Umbilical cord (tissue), 2 donors: ENCODE measurements around the gene TNNI2. TPM values are rescaled to one million over a fixed set of nuclear protein-coding genes. Genes with fewer than 3 reads are reported as not detected.

Experiments
- DNase-seq: peaks from one replicate; pipeline ENCODE4 v3.0.0-alpha.2; 2015; ENCODE audit warnings: low spot score
- total RNA-seq: library from RNA; depleted of rRNA; stranded (reverse); fragments of >200 nt; gene quantifications from one replicate; pipeline ENCODE4 v1.2.3, GENCODE V29; 2014; ENCODE audit warnings: low replicate concordance; ENCODE audit not compliant: insufficient read depth

The TNNI2 gene
- total RNA-seq, 1 donor from 2014 or later = not detected

DNA sequence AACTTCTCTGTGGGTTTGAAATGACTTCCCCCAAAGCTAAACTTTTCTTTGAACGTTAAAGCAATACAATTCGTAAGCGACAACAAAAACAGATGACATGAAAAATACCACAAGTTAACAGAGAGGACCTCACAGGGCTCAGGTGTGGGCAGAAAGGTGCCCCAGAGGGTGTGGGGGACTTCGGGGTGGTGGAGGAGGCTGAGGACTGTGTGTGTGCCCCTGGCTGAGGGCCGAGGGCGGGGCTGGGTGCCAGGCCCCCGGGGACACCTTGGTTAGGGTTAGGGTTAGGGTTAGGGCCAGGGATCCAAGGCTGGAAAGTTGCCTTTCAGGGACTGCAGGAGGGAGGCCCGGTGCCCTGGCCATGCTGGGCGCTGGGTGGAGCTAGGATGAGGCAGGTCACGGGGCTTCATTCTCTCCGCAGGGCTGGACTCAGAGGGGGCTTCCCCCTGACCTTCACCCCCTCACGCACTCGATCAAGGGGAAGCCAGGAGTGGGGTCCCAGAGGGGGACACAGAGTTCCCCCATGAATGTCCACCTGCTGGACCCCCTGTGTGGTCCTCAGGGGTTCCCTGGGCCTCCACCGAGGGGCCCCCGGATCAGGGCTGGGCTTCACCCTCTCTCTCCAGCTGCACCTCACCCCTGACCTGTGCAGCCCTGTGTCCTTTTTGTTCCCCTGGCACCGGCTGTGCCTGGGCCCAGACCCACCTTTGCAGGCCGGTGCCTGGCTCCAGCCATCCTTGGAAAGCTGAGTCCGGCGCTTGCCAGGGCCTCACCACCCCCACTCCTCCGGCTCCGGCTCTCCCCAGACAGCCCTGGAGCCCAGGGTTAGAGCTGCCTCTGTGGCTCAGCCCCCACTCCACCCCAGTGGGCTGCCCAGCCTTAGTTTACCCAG is 7.0 kb downstream of the TNNI2 start:
- DNase-seq = no peak

DNA sequence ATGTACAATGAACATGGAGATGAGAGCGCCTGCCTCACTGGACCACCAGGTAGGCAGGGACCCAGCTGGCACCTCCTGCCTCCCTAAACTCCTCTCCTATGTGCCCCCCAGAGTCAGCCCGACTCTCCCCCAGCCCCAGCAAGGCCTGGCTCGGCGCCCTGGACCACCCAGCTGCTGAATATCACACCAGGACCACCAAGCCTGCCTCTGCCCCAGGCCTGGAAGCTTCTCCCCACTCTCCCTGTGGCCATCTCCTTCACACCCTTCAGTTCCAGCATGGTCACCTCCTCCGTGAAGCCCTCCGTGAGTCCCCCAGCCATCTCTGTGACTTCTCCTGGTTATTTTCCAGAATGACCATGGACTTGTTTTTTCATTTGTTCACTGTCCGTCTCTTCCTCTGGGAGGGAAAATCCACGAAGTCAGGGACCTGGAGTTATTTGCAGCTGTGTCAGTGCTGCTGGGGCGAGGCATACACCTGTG is 7.7 kb downstream of the TNNI2 start:
- DNase-seq = no peak

DNA sequence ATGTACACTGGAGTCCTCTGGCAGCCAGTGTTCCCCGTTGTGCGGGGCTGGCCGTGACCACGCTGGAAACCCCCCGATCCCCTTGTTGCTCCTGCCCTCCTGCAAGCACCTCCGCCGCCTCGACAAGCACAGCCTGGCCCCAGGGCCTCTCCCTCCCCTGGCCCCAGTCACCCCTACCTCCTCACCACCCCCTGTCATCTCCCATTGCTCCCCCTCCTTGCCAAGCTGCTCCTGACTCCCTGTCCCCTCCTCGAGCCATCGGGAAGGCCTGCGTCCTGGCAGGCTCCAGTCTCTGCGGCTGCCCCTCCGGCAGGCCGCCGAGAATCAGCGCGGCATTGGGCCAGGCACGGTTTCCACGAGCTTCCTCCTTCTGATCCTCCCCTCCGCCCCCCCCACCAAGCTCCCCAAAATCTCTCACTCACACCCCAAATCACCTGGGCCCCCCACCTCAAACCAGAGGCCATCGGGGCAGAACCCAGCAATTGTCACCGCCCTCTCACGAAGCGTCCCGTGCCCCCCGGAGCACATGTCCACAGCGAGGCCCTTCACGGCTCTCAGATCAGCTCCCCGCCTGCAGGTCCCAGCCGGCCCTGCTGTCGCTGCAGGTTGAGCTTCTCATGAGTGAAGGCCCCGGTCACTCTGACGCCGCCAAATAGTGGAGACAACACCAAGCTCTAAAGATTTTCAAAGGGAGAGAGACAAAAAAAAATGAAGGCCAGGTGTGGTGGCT is 8.4 kb downstream of the TNNI2 start:
- no peak for DNase-seq

DNA sequence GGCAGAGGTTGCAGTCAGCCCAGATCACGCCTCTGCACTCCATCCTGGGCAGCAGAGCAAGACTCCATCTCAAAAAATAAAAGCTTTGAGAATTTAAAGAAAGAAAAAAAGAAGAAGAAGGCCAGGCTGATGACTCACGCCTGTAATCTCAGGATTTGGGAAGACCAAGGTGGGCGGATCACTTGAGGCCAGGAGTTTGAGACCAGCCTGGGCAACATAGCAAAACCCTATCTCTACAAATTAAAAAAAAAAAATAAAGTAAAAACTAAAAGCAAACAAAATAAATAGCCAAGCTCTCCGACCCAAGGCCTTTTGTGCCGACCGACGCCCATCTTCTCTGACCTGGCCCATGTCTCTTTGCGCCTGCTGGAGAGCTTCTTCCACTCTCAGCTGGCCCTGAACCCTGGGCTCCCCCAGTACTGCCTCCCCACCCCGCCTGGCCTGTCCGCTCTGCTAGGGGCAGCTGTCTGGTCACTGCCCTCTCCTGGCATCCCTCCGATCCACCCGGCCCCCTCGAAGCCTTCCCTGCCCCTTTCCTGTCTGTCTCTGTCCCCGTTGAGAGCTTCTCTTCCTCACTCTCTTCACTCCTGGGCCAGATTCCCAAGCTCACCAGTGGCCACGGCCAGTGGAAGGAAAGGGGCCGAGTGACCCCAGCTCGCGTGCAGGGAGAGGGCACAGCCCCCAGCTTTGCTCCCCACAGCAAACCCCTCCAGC is 9.3 kb downstream of the TNNI2 start:
- peak; percentile 83 for DNase-seq

DNA sequence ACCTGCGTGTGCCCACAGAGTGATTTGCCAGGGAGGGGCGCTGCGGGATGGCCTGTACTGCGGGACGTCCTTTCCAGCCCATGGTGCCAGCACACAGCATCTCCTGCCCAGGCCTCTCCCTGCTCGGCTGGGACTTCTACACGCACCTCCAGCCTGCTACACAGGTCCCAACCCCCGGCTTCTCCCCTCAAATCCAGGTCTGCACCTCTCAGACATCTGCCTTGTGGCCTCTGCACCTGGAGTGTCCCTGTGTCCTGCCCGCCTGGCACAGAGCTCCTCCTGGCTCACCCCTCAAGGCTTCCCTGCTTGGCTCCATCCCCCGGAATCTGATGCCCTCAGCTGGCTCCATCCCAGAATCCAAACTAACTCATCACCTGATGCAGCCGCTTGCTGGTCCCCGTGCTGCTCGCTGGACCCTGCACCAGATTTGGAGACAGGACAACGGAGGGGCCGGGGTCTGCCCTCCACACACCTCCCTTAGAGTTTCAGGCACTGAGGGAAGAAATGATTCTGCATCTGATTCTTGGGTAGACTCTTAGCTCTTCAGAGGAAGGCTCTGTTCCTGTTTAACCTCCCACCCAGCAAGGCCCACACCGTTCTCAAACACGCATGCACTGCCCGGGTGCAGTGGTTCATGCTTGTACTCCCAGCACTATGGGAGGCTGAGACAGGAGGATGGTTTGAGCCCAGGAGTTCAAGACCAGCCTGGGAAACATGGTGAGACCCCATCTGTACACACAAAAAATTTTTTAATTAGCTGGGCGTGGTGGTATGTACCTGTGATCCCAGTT is 10.1 kb downstream of the TNNI2 start:
- DNase-seq = no peak

DNA sequence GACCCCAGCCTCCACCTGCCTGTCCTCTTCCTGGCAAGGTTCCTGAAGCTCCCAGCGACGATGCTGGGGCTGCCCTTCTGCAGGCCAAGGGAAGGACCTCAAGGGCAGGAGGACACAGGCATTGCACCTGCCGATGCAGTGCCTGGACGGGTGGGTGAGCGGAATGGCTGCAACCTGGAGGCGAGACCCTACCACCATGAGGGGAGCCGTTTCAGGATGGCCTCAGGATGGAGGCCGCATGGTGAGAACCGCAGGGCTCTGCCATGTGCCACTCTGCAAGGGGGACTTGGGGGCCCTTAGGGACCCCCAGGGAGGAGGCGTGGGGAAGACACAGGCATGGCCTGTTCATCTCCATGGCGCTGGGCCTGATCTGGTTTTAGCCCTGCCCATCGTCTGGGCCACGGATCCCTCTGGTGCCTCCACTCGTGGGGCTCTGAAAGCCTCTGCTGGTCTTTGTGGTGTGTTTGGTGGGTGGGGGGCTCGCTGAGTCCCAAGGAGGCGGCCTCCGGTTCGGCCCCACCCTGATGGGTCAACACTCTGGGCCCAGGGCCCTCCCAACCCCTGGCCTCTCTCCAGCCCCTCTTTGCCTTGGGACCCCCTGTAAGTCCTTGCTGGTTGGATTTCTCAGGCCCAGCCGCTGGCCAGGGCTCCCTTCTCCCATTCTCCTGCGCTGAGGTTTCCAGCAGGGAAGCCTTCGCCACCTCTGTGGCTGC is 12.8 kb downstream of the TNNI2 start:
- no peak for DNase-seq

DNA sequence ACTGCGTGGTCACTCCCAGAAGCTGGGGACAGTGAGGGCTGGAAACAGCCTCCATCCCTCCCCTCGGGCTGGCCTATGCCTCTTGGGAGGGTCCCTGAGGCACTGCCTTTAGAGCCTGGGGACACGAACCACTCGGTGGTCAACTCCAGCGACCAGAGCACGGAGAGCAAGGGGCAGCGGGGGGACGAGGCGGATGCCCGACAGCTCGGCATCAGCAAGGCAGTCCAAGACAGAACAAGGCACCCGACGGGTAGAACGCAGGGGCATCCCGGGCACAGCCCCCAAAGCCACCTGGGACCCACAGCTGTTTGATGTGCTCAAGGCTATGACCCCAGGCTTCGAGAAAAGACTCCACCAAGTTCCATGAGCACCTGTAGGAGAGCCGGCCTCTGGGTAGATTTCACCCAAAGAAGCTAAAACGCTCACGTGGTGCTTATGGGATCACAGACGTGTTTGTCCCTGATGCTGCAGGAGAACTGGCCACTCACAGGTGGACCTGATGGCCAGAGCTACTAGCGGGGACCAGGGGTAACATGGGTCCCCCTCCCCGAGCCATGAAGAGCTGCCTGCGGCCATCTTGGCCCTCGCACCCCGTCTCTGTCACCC is 13.6 kb downstream of the TNNI2 start:
- no peak for DNase-seq

DNA sequence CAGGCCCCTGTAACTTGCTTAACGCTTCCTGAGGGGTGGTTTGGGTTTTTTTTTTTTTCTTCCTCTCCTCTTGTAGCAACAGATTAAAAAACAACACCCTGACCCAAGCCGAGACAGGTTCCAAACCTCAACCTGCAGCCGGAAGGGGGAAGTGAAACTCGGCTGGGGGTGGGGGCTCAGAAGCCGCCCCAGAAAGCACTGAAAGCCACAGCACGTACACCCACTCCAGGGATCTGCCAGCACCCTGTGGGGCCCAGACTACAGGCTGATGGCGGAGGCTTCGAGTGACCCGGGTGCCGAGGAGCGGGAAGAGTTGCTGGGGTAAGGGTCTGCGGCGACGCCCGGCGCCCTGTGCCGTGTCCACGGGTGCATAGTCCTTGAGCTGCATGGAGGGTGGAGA is 14.1 kb downstream of the TNNI2 start, which contains the start of gene LSP1:
Gene LSP1 (plus strand): TSS at position 208 of the 400 bp plus-strand sequence. CDS start 61 bp downstream, at position 269.
- no peak for DNase-seq

DNA sequence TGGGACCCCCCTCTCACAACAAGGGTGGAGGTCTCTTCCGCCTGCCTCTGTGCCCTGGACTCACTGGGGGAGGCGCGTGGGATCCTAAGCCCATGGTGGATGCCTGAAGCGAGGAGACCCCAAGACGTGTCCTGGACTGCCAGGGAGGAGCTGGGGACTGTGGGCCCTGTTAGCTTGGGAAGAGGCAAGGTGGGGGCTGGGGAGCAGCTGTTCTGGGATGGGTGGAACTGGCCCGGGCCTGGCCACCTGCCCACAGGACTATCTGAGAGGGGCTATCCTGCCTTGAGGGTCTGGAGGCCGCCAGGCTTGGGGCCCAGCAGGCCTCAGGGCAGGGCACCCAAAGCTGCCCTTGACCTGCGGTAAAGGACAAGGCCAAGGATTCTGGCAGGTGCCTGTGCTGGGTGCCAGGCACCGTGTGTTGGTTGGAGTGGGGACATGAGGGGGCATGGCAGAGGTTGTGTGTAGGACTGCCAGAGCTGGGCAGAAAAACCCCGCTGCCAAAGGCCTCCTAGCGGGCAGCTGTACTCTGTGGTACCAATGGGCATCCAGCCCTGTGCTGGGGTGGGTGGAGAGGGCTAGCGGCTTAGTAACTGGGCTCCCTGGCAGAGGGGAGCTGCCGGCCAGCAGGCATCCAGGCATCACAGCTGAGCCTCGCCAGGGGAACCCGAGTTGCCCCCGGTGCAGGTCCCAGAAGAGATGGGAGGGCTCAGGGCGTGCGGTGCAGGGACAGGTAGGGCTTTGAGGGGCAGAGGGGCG is 14.8 kb downstream of the TNNI2 start:
- no peak for DNase-seq

DNA sequence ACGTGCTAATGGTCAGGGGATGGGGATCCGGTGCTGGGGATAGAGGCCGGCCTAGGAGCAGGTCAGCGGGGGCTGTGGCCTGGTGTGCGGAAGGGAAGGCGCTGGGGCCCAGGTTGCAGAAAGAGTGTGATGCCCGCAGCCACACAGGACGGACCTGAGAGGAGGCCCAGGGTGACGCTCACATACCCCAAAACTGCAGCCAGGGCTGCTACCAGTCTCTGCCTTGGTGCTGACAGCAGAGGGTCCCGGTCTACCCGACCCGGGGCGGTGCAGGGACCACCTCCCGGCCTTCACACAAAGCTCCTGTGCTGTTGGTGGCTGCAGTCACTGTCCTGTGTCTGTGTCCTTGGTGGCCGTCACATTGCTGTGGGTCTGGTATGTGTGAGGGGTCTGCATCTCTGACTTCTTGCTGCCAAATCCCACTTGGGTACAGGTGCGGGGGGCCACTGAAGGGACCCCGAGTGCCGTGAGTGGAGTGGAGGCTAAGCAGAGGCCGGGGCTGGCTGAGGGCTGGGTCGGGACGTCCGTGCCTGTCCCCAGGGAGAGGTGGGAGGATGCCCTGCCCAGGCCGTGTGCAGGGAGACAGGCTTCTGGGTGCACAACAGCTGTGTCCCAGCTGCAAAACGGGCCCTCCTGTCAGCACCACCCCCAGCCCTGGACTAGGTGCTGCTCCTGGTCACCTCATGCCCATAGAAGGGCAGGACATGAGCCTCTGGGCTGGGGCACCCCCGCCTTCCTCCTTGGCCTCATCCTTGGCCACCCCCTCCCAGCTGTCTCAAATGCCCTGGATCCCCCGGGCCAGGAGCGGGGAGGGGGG is 15.6 kb downstream of the TNNI2 start:
- no peak for DNase-seq

DNA sequence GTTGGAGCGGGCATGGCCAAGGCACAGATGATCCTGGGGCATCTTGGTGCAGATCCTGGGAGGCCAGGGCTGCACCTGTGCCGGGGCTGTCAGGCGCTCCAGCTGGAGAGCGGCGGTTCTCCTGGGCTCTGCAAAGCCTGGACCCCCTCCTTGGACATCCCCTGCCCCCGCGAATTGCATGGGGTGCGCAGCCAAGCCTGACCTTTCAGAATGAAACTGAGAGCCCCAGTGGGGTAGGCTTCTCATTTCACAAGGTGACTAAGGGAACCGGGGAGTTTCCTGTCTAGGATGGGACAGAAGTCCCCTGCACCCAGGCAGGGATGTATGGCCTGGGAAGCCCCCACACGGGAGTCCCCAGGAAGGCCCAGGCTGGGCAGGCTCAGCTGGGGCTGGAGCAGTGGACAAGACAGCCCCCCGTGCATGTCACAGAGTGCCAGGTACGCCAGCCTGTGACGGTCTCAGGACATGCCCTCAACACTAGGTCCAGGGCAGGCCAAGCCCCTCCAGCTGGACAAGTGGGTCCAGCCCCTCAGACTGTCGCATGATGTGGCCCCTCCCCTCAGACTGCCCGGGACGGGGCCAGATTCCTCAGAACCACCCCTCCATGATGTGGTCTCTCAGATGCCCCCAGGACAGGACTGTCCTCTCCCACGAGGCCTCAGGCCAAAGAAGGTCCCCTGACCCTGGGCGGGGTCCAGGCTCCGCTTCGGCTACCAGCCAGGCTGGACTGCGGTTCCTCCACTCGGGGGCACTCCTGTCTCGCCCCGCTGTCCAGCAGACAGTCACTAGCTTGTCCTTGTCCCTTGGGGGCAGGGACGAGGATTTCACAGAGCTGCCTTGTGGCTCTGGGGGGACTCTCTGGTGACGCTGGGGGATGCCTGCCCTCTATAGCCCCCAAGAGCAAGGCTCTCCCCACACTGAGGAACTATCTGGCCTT is 16.4 kb downstream of the TNNI2 start:
- DNase-seq = no peak

DNA sequence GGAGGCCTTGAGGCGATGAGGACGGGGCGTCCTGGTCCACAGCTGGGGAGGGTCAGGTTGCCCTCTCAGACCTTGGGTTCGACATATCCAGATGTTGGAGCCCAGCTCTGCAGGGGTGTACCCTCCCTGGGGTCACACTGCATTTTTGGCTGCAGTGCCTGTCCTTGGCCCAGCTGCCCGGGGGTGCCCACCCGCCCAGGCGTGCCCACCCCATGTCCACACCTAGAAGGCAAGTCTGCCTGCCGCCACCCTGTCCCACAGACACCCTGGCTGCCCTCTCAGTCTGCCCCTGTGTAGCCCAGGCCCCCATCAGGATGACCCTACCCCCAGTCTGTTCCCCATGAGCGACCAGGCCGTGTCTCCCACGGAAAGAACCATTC is 17.1 kb downstream of the TNNI2 start:
- no peak for DNase-seq

DNA sequence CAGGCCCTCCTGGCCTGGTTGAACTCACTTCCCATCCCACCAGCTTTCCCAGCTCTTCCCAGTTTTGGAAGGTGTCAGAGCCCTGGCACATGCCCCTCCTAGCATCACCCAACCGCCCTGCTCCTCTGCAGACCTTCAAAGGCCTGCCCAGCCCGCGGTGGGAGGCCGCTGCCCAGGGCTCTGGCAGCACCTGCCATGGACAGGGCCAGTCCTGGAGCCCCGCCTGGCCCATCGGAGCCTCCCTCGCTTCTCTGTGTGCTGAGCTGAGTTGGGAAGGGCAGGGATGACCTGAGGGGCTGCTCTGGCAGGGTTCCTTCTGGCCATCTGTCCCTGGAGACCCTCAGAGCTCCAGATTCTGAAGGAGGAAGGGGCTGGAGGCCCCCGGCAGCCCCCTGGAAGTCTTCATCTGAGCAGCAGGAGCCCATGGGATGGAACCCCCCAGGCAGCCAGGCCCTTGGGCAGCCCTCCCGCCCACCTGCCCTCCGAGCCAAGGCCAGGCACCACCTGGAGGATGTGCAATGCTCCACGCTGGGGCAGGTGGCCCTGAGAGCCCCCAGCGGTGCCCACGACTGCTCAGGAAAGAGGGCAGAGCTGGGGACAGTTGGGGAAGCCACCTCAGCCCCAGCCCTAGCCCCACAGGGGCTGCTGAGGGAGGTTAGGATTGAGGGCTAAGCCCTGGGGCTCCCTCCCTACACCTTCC is 17.7 kb downstream of the TNNI2 start:
- DNase-seq = no peak

DNA sequence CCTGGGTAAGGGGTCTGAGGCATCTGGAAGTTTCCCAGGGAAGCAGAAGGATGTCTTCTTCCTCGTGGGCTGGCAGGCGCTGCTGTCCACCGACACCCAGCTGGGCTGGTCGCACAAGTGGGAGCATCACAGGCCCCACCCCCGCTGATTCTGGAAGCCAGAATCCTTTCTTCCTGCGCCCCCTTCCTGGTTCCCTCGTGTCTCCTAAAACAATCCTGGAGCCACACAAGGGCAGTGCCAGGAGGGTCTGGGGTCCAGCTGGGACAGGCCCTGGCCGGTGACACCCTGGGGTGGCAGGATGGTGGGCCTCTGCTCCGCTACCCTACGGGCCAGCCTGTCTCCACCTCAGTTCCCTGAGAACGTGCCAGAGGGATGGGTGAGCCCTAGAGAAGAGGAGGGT is 18.3 kb downstream of the TNNI2 start:
- no peak for DNase-seq

DNA sequence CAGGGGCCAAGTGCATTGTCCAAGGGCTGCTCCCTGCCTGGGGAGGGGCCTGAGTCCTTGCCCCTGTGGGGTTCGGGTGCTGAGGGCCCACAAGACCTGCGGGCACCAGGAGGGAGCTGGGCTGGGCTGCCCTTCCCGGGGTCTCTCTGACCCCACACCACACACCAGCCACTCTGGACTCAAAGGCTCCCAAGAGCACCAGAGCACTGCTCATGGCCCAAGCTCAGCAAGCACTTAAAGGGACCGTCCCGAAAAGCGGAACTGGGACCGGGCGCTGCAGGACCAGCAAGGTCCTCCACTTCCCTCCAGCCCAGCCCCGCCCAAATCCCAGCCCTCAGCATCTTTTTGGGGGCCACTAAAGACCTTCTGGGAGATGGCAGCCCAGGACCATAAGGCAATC is 19.4 kb downstream of the TNNI2 start:
- DNase-seq = no peak

DNA sequence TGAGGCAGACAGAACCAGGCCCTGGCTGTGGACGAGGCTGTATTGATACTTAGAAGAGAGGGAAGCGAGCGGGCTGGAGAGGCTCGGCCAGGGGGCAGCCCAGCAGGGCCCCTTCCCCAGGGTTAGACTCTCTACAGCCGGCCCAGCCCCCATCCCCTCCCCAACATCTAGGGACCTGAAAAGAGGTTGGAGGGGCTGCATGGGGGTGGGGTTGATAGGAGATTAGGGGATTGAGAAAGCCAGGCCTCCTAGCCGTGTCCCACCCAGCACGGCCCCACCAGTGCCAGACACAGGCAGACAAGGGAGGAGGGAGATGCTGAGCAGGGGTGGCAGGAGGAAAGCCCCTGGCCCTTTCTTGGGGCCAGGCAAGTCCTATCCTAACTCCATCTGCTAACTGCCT is 19.8 kb downstream of the TNNI2 start:
- no peak for DNase-seq

DNA sequence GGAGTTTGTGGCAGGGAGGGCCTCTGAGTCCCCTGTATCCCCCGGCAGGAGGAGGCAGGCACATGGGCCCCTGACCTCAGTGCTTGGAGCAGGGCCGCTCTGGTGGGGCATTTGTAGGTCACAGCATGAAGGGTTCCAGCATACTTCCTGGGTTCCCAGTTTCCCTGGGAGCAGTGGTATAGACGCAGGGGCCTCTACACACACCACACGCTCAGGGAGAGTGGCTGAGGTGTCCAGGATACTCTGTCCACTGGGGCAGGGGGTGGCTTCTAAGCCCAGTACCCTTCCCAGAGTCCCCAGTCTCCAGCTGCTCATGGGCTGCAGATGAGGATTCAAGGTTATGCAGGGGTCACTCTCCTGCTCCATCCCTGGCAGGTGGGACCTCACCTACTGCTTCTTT is 20.2 kb downstream of the TNNI2 start:
- no peak for DNase-seq
